HL-60 (cell line): ENCODE measurements around the gene CHST3.
A peak's percentile ranks its signal among the peaks of the same experiment; 100 is the strongest.

ENCODE experiments used
- DNase-seq, 2 experiments: peaks; one replicate each; pipeline ENCODE4 v3.0.0-alpha.2; 2010 to 2020; ENCODE audit warnings: low read depth in 1 of 2, low spot score in 1 of 2
- H3K27ac ChIP-seq: fragments of 250-450 bp; sonication (Bioruptor Pico); replicated peaks from 2 replicates; pipeline ENCODE4 v1.5.1; 2020; ENCODE audit warnings: mild to moderate bottlenecking, moderate library complexity
- H3K27me3 ChIP-seq: fragments of 250-450 bp; sonication (Bioruptor Pico); 2 replicates; pipeline ENCODE4 v1.5.1; 2021; ENCODE audit warnings: mild to moderate bottlenecking, moderate library complexity; ENCODE audit not compliant: insufficient read depth, poor library complexity, severe bottlenecking
- H3K4me3 ChIP-seq: replicated peaks from 2 replicates; pipeline ENCODE4 v1.5.1; 2011; ENCODE audit warnings: mild to moderate bottlenecking, control low read depth, low read length; ENCODE audit not compliant: insufficient read depth
- GABPA ChIP-seq: IDR thresholded peaks from 2 replicates; pipeline ENCODE4 v1.6.1; 2012; ENCODE audit warnings: low read depth
- POLR2AphosphoS5 ChIP-seq: IDR thresholded peaks from 2 replicates; pipeline ENCODE4 v1.6.1; 2012; ENCODE audit warnings: low read depth
- REST ChIP-seq: IDR thresholded peaks from 2 replicates; pipeline ENCODE4 v1.6.1; 2012; ENCODE audit warnings: low read depth; ENCODE audit not compliant: insufficient replicate concordance
- SPI1 ChIP-seq: IDR thresholded peaks from 2 replicates; pipeline ENCODE4 v1.6.1; 2012; ENCODE audit warnings: low read depth, mild to moderate bottlenecking, borderline replicate concordance
- TF ChIP-seq, protein P1 (sequence below): IDR thresholded peaks from one replicate; pipeline ENCODE4 v1.5.1; 2011; ENCODE audit warnings: low read length, control low read depth, inconsistent platforms; ENCODE audit not compliant: insufficient read depth

The CHST3 gene

GRCh38 chr10:72016608-72017300 is 52.6 kb downstream of the CHST3 start:
- DNase-seq, result no peak
- H3K27ac ChIP-seq, result no peak overlapping the region
- TF ChIP-seq, protein P1, sequence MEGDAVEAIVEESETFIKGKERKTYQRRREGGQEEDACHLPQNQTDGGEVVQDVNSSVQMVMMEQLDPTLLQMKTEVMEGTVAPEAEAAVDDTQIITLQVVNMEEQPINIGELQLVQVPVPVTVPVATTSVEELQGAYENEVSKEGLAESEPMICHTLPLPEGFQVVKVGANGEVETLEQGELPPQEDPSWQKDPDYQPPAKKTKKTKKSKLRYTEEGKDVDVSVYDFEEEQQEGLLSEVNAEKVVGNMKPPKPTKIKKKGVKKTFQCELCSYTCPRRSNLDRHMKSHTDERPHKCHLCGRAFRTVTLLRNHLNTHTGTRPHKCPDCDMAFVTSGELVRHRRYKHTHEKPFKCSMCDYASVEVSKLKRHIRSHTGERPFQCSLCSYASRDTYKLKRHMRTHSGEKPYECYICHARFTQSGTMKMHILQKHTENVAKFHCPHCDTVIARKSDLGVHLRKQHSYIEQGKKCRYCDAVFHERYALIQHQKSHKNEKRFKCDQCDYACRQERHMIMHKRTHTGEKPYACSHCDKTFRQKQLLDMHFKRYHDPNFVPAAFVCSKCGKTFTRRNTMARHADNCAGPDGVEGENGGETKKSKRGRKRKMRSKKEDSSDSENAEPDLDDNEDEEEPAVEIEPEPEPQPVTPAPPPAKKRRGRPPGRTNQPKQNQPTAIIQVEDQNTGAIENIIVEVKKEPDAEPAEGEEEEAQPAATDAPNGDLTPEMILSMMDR, result no peak
- TF ChIP-seq GABPA (no peak), POLR2AphosphoS5 (no peak), SPI1 (no peak), REST (no peak)
- no peaks in the 10 kb centered on the region for H3K27me3 ChIP-seq
- no peak overlapping the region for H3K4me3 ChIP-seq

DNA sequence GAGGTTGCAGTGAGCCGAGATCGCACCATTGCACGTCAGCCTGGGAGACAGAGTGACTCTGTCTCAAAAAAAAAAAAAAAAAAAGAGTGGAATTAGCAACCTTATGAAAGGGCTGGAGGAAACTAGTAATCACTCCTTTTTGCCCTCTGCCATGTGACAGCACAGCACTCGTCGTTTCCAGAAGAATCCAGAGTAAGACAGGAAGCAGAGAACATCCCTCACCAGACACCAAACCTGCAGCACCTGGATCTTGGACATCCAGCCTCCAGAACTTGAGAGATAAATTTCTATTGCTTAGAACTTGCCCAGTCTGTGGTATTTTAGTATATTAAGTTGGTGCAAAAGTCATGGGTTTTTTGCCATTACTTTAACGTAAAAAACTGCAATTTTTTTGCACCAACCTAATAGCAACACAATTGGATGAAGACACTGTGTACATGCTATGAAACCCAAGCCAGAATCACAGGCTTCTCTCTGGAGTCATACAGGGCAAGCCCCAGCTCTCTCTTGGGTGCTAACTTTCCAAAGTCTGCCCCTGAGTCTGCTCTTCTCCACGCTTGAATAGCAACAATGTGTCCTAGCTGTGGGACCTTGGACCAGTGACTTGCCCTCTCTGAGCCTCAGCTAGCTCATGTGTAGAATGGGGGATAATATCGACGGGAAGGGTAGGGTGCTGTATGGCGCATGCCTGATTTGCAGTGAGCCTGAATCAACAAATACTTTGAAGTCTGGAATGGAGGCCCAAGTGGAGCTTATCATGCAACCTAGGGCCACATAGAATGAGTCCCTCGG is 55.1 kb downstream of the CHST3 start:
- H3K27me3 ChIP-seq, result no peaks in the 10 kb centered on the region
- TF ChIP-seq GABPA (no peak), POLR2AphosphoS5 (no peak), SPI1 (no peak), REST (no peak)
- TF ChIP-seq, protein P1, result no peak
- DNase-seq, result no peak
- H3K27ac ChIP-seq, result no peak overlapping the region
- no peak overlapping the region for H3K4me3 ChIP-seq

DNA sequence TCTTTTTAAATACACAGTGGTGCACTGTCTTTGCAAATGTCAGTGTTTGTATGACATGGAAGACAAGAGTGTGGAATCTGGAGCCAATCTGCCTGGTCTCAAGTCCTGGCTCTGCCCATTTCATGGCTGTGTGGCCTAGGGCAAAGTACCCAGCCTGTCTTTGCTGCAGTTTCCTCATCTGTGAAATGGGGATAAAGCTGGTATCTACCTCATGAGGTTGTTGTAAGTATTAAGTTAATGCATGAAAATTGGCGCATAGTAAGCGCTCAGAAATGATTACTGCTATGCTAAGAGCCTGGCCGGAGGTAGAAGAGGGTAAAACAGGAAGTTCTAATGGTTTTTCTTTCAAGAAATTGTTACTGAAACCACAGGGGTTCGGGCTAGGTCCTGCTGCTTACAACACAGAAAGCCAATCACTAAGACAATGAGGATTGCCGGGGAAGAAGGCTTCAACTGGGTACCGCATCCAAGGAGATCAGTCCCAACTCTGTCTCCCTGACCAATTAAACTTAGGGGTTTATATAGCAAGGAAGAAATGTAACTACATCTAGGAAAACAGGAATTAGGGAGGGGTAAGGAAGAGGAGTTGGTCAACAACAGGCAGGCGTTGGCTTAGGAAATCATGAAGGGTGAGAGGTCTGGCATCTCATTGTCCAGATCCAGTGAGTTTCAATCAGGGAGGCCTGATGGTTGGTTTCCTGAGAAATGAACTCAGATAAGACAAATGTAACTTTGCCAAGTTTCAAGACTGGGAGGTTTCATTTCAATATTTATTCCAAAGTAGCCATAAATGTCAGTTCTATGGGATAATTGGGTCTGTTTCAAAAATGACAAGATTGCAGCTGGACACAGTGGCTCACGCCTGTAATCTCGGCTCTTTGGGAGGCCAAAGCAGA is 57.0 kb downstream of the CHST3 start:
- Histone ChIP-seq H3K27me3 (no peaks in the 10 kb centered on the region), H3K4me3 (no peak overlapping the region), H3K27ac (no peak overlapping the region)
- TF ChIP-seq GABPA (no peak), REST (no peak)
- TF ChIP-seq, protein P1, result no peak
- DNase-seq, result peak in 1 of 2 experiments; percentile 8
